PC-3 (cell line): Measurements from ENCODE around the gene MARCKS.

ENCODE experiments used
- CTCF ChIP-seq: fragments of 300-600 bp; sonication (generic); conservative IDR thresholded peaks from 2 replicates; pipeline ENCODE4 v1.5.1; 2017; ENCODE audit warnings: antibody characterized with exemption, low read depth, mild to moderate bottlenecking, low read length
- EZH2phosphoT487 ChIP-seq: fragments of 300-600 bp; sonication (generic); IDR thresholded peaks from 2 replicates; pipeline ENCODE4 v1.6.1; 2018; ENCODE audit warnings: mild to moderate bottlenecking, antibody characterized with exemption, low read length, borderline replicate concordance

GRCh38 chr6:113853252-113853651 is 3.9 kb upstream of the MARCKS start:
- TF ChIP-seq CTCF (no peak), EZH2phosphoT487 (no peak)
